Left renal pelvis (tissue), 4 donors: ENCODE data around the gene CDKL4. TPM values are rescaled to one million over a fixed set of nuclear protein-coding genes. Genes with fewer than 3 reads are reported as not detected.
"Not testable (repeated sequence)": the region's sequence is repeated elsewhere in the genome, so short reads cannot be mapped to it uniquely, and the experiment has no call there.

Source experiments
- DNase-seq, 4 donors: peaks; one replicate each; pipeline ENCODE4 v3.0.0-alpha.2; 2013; ENCODE audit warnings: low read depth in 4 of 4, low spot score in 3 of 4
- polyA plus RNA-seq, 4 donors: library from polyadenylated mRNA; unstranded; fragments of 120-200 nt; gene quantifications; one replicate each; pipeline ENCODE4 v1.2.1, GENCODE V29; 2013; ENCODE audit not compliant: insufficient read length in 4 of 4

Gene CDKL4
- polyA plus RNA-seq: 1 to 10 TPM in 1 of 4 donors, under 1 TPM in 3; 0.19 to 1.2 (median 0.61) TPM

GRCh38 chr2:39243469-39244123, at the start of gene CDKL4:
CDKL4 (minus strand) TSS chr2:39243970.
- no peak for DNase-seq

- no peak for DNase-seq
Measured at GRCh38 chr2:39290433-39290832, 46.7 kb upstream of the CDKL4 start.

DNA sequence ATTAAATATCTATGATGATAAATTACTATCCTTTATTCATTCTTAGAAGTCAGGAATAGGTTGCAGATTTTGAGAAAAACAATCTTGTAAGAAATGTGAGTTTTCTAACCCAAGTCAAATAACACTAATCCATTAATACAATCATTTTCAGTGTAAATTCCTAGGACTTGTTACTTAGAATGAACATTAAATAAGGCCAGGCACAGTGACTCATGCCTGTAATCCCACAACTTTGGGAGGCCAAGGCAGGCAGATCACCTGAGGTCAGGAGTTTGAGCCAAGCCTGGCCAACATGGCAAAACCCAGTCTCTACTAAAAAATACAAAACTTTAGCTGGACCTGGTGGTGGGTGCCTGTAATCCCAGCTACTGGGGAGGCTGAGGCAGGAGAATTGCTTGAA, 45.8 kb upstream of the CDKL4 start:
- no peak for DNase-seq

DNA sequence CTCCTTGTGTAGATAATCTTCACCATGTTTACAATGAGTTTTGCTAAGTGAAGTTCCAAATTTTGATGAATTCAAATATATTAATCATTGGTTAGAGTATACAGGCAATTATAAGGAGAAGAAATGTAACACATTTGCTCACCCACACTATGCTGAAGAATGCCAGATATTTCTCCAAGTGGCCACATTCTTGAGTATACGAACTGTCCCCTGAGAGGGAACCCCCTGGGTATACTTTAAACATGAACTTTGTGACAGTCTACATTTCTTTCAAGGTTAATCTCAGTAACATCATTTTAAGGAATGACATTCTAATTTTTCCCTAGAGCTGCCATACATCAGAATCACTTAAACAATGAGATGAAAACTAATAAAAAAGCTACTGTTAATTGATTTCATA, 39.8 kb upstream of the CDKL4 start:
- DNase-seq: no peak

DNA sequence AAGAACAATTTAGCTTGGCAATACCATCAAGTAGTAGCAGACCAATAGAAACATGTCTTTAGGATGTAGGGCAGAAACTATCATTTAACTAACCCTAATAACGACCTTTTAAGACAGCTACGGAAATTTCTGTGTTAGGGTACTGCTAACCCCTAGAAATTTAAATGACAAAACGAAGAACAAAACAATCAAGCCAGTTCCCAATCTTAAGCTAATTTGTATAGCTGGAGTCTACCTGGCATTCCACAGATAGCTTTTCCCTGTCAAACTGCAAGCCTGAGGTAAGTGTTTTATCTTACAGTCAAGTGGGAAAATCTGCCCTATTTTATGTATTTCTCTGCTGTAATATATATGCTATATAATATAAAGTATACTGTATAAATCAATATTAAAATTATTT, 37.6 kb upstream of the CDKL4 start:
- DNase-seq: no peak

DNA sequence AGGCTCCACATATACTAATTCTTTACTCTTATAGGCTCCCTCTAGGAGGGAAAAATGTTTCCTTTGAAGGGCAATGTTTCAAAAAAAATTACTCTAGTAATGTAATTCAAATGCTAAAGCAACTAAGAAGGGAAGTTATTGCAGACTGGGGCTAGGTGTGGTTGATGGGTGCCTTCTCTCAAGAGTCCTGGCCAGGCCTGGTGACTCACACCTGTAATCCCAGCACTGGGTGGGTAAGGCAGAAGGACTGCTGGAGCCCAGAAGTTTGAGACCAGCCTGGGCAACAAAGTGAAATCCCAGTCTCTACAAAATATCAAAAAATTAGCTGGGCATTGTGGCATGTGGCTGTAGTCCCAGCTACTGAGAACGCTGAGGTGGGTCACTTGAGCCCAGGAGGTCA, 31.2 kb upstream of the CDKL4 start:
- no peak for DNase-seq

- DNase-seq: no peak
Measured at GRCh38 chr2:39269941-39270340, 26.2 kb upstream of the CDKL4 start.

DNA sequence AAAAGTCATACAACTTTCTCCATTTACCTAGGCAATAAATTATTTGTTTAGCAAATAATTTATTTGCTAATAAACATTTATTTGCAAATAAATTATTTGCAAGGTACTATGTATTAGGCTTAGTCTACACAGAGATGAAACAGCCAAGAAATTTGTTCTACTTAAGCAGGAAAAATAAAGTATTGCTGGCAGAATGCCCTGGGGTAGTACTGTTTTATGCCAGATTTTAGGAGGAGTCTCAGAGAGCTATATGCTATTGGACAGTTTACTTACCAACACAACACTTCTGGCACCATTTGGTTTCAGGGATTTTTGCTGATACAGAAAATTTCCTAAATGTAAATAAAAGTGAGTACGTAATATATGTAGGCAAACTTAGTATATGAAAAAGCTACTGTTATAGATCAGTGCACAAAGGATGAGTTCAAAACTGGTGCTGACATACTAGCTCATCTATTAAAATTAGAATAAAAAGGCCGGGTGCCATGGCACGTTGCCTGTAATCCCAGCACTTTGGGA, 23.2 kb upstream of the CDKL4 start:
- DNase-seq: no peak

- no peak for DNase-seq
Measured at GRCh38 chr2:39266139-39266805, 22.5 kb upstream of the CDKL4 start.

DNA sequence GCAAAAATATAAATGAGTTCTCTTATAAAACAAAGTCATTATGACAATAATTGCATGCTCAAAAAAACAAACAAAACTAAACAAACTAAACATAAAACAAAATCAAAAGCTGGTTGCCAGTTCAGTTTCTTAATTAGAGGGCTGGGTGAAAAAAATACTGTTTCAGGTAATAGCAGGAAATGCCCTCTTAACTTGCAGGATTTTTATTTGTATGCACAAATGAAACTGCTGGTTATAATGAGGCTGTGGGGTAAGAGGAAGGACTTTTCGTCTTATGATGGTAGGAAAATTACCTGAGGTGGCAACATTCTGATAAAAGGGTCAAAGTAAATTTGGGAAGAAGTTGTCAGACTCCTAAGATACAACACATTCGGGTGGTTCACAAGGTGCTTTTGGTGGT, 21.5 kb upstream of the CDKL4 start:
- DNase-seq: no peak

DNA sequence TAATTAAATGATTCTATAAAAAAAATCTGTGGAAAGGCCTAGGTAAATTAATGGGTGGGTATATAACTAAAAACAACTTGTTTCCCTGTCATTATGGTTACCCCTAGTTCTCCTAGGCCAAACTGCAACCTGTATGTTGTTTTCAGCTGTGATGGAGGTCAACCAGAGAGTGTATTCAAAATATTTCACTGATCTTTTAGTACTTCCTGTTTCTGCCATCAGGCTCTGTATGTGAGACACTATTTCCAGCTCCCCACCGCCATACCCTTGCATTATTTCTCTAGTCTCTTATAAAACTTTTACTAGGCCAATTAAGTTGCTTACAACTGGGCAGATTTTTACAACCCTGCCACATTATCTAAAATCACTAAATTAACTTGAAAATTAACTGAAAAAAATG, 21.0 kb upstream of the CDKL4 start:
- DNase-seq: no peak

DNA sequence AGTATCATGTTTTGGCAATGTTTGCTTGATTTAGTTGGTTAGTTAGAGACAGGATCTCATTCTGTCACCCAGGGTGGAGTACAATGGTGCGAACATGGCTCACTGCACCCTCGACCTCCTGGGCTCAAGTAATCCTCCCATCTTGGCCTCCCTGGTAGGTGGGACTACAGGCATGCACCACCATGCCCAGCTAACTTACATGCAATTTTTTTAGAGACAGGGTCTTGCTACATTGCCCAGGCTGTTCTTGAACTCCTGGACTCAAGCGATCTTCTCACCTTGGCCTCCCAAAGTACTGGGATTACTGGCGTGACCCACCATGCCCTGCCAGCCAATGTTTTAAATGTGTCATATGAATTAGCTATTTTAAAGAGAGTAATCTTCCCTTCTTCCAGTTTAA, 16.3 kb upstream of the CDKL4 start:
- DNase-seq: no peak

GRCh38 chr2:39256040-39256439, 12.3 kb upstream of the CDKL4 start:
- DNase-seq: no peak

DNA sequence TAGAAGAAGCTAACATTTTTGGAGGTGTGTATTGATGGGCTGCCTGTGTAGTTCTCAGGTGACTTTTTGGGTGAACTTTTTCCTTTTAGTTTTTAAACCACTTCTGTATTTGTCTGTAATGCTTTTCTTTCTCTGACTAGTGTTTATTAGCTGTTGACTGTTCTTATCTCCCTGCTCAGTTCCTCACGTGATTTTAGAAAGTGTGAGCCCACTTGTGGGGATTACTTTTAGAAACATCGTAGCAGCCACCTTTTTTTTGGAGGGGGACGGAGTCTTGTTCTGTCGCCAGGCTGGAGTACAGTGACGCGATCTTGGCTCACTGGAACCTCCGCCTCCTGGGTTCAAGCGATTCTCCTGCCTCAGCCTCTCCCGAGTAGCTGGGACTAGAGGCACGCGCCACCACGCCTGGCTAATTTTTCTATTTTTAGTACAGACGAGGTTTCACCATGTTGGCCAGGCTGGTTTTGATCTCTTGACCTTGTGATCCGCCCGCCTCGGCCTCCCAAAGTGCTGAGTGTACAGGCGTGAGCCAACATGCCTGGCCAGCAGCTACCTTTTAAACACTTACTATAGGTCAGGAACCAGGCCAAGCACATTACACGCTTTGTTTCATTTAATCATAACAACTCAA, 9.2 kb upstream of the CDKL4 start:
- no peak for DNase-seq

DNA sequence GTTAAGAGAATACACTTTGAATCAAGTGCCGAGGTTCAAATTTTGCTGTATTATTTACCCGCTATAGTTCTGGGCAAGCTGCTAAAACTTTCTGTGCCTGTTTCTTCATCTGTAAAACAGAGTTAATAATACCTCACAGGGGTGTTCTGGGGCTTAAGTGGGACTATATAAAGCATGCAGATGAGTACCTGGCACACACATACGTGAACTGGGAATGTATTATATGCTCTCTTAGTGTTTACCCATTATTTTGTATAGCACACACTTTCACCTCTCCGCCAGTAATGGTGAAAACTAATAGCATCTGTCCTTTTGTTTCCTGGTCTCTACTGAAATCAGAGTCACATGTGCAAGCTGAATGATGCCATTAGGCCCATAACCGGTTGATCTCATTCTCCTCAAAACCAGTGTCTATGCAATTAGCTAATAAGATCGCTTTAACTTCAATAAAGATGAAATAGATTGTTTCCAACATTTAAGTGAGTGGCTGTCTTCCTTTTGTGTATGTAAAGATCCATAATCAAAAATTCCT, 3.8 kb upstream of the CDKL4 start:
- no peak for DNase-seq

DNA sequence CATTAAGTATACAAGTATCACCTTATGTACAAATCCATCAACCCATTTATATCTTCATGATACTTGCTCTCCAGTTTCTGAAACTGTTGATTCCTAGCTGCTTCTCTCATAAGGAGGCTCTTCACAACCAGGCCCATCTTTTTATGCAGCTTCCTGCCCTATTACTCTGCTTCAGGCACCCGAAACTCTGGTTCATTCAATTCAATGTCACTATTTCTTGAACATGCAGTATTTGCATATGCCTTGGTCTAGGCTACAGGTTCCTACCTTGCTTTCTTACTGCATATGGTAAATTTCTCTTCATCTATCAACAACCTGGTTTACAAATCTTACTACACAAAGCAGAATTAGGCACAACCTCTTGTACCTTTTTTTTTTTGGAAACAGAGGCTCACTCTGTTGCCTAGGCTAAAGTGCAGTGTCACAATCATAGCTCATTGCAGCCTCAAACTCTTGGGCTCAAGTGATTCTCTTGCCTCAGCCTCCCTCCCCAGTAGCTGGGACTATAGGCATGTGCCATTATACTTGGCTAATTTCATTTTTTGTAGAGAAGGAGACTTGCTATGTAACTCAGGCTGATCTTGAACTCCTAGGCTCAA, 2.7 kb upstream of the CDKL4 start:
- DNase-seq: no peak

GRCh38 chr2:39244963-39245625, 1.3 kb upstream of the CDKL4 start:
- not testable (repeated sequence) for DNase-seq

DNA sequence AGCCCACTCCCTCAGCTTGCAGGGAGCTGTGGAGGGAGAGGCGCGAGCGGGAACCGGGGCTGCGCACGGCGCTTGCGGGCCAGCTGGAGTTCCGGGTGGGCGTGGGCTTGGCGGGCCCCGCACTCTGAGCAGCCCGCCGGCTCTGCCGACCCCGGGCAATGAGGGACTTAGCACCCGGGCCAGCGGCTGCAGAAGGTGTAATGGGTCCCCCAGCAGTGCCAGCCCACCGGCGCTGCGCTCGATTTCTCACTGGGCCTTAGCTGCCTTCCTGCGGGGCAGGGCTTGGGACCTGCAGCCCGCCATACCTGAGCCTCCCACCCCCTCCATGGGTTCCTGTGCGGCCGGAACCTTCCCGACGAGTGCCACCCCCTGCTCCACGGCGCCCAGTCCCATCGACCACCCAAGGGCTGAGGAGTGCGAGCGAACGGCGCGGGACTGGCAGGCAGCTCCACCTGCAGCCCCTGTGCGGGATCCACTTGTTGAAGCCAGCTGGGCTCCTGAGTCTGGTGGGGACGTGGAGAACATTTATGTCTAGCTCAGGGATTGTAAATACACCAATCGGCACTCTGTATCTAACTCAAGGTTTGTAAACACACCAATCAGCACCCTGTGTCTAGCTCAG, 582 bp upstream of the CDKL4 start:
- not testable (repeated sequence) for DNase-seq

GRCh38 chr2:39241588-39241987, 2.2 kb downstream of the CDKL4 start:
- no peak for DNase-seq

DNA sequence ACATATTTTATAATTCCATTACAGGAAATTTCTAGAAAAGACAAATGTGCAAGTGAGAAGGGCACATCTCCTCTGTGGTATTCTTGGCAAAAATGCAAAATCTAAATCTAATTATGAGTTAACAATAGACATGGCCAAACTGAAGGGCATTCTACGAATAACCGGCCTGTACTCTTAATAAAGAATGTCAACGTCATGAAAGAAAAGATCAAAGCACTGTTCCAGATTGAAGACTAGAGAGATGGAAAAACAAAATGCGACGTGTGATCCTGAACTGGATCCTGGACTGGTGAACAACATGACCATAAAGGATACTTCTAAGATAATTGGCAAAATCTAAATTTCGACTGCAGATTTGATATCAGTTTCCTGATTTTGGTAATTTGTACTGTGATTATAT, 3.0 kb downstream of the CDKL4 start:
- DNase-seq: no peak
